ENCODE data around the gene NPAT.

DNA sequence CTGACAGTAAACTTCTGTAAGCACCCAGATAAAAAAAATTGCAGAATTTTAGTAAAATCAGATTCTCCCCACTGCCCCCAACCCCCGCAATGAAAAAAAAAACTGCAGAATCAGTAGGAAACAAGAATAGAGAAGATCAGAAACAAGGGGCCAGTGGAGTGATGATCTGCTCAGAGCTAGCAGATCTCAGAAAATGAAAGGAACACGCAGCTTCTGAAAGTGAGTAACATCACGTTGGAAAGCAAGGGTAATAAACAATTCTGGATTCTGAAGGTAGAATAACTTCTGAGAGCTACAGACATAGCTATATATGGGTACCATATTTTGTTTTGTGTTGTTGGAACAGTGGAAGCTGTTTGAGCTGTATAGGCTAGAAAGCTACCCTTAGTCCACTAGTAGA is 77.8 kb downstream of the NPAT start:
- TF ChIP-seq CTCF (IDR thresholded peaks at IDR 0.05 in 8 of 11, conservative IDR thresholded peaks at IDR 0.05 in 3 of 11) (no peak), POLR2AphosphoS5 (IDR thresholded peaks at IDR 0.05) (no peak), POLR2A (IDR thresholded peaks at IDR 0.05) (no peak)
